PC-3 (cell line): ENCODE measurements around the gene FDXACB1. TPM values are rescaled to one million over a fixed set of nuclear protein-coding genes. Genes with fewer than 3 reads are reported as not detected.
A peak's percentile ranks its signal among the peaks of the same experiment; 100 is the strongest.

Experiments
- ATAC-seq: fragments of 200-7000 bp; cut with Tn5 transposase; 2 replicates; pipeline ENCODE4 v1.9.1; 2020; ENCODE audit warnings: mild to moderate bottlenecking, moderate library complexity
- Bru-seq: library from RNA; stranded (reverse); fragments of 400-500 nt; gene quantifications from one replicate; lab custom pipeline; 2021; lab: Mats Ljungman, UMichigan
- BruChase-seq, 2 experiments: library from RNA; stranded (reverse); fragments of 400-500 nt; gene quantifications; one replicate each; lab custom pipeline; 2021; lab: Mats Ljungman, UMichigan
- BruUV-seq: library from RNA; stranded (reverse); fragments of 400-500 nt; replicated peaks from 2 replicates; lab custom pipeline; 2021; lab: Mats Ljungman, UMichigan
- CTCF ChIA-PET: fragments of 300-600 bp; sonication (Branson Sonifier 250); formaldehyde crosslinking; loops from one replicate; lab custom pipeline; 2022; ENCODE audit warnings: antibody characterized with exemption; lab: Charles Lee
- POLR2A ChIA-PET: fragments of 300-600 bp; sonication (Branson Sonifier 250); formaldehyde crosslinking; loops from one replicate; lab custom pipeline; 2022; ENCODE audit warnings: antibody characterized with exemption; ENCODE audit not compliant: unreplicated experiment; lab: Charles Lee
- DNase-seq: peaks from one replicate; pipeline ENCODE4 v3.0.0-alpha.2; 2015
- H2AFZ ChIP-seq: fragments of 300-600 bp; sonication (generic); 2 replicates; pipeline ENCODE4 v1.6.0; 2016; ENCODE audit warnings: antibody characterized with exemption, low read length
- H3F3A ChIP-seq: fragments of 300-600 bp; sonication (generic); one replicate; pipeline ENCODE4 v1.6.0; 2017; ENCODE audit warnings: antibody characterized with exemption, low read length, control low read depth, mild to moderate bottlenecking; ENCODE audit not compliant: unreplicated experiment
- H3K27ac ChIP-seq: fragments of 300-600 bp; sonication (generic); 2 replicates; pipeline ENCODE4 v1.5.1; 2016; ENCODE audit warnings: mild to moderate bottlenecking, low read length
- H3K27me3 ChIP-seq: fragments of 300-600 bp; sonication (generic); 2 replicates; pipeline ENCODE4 v1.6.1; 2016; ENCODE audit warnings: low read length, mixed read lengths
- H3K36me3 ChIP-seq: fragments of 300-600 bp; sonication (generic); 2 replicates; pipeline ENCODE4 v1.6.1; 2016; ENCODE audit warnings: low read depth, mixed run types, low read length, mixed read lengths
- H3K4me1 ChIP-seq: fragments of 300-600 bp; sonication (generic); 2 replicates; pipeline ENCODE4 v1.5.1; 2016; ENCODE audit warnings: low read length; ENCODE audit not compliant: insufficient read depth
- H3K4me2 ChIP-seq: fragments of 300-600 bp; sonication (generic); 2 replicates; pipeline ENCODE4 v1.6.0; 2016; ENCODE audit warnings: low read length
- H3K4me3 ChIP-seq: fragments of 300-600 bp; sonication (generic); 2 replicates; pipeline ENCODE4 v1.5.1; 2016; ENCODE audit warnings: mild to moderate bottlenecking, low read length, mixed read lengths
- H3K79me2 ChIP-seq: fragments of 300-600 bp; sonication (generic); 2 replicates; pipeline ENCODE4 v1.6.1; 2017; ENCODE audit warnings: low read length, mixed read lengths
- H3K9ac ChIP-seq: fragments of 300-600 bp; sonication (generic); 2 replicates; pipeline ENCODE4 v1.6.0; 2016; ENCODE audit warnings: mild to moderate bottlenecking, low read length
- H3K9me2 ChIP-seq: fragments of 300-600 bp; sonication (generic); replicated peaks from 2 replicates; pipeline ENCODE4 v1.6.1; 2016; ENCODE audit warnings: mixed run types, low read length, mixed read lengths
- H3K9me3 ChIP-seq: fragments of 300-600 bp; sonication (generic); 2 replicates; pipeline ENCODE4 v1.6.1; 2016; ENCODE audit warnings: low read length, mixed read lengths
- H4K20me1 ChIP-seq: fragments of 300-600 bp; sonication (generic); 2 replicates; pipeline ENCODE4 v1.6.1; 2016; ENCODE audit warnings: low read length, mixed read lengths
- EZH2 ChIP-seq: fragments of 300-600 bp; sonication (generic); IDR thresholded peaks from one replicate; pipeline ENCODE4 v1.6.1; 2017; ENCODE audit warnings: antibody characterized with exemption, mild to moderate bottlenecking, low read length; ENCODE audit not compliant: unreplicated experiment
- EZH2phosphoT487 ChIP-seq: fragments of 300-600 bp; sonication (generic); IDR thresholded peaks from 2 replicates; pipeline ENCODE4 v1.6.1; 2018; ENCODE audit warnings: mild to moderate bottlenecking, antibody characterized with exemption, low read length, borderline replicate concordance
- intact Hi-C: fragments of 100-400 bp; cut with micrococcal nuclease; formaldehyde crosslinking; loops from 2 replicates; pipeline ENCODE4 v1.9.0; 2023
- long read RNA-seq: library from polyadenylated mRNA; unstranded; transcript quantifications from one replicate; pipeline ENCODE4 v2.0.0, GENCODE V29; 2021; ENCODE audit not compliant: unreplicated experiment
- total RNA-seq: library from RNA; depleted of rRNA; stranded (reverse); fragments of >200 nt; gene quantifications from 2 replicates; pipeline ENCODE4 v1.2.3, GENCODE V29; 2014; rRNA removed
- TF ChIP-seq, protein P1 (sequence below): fragments of 300-600 bp; sonication (generic); conservative IDR thresholded peaks from 2 replicates; pipeline ENCODE4 v1.5.1; 2017; ENCODE audit warnings: antibody characterized with exemption, low read depth, mild to moderate bottlenecking, low read length

FDXACB1 gene, protein sequence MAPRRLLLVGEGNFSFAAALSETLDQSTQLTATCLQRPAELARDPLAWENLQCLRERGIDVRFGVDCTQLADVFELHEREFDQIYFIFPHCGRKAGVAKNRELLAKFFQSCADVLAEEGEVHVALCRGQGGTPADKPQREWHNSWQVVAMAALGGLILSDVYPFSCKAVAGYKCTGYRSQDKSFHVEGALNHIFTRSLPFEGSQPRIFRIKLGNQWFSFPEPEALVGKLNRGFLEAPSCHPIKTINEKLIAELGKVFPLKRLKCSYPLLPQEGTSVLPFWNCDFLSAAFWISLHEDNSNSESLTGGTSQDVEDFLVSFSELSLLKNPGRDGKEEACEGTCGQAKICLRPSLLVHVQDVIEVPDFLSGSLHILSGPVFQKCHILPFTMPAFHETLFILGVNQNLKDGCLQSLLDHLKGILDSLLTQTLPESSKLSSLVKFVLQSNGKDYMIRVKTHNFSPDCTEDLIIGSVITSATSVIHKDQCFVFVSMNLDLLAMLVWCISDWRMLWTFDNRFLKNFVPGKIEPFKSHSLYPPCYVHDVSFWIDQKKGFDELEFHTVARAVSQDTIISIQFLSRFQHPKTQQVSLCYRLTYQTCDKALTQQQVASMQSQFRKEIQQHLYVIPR
- total RNA-seq = 2.5 and 3.0 TPM in 2 replicates
- percentile 66 among the genes with signal in this experiment for Bru-seq, nascent RNA
- percentile 82 among the genes with signal in this experiment for BruChase-seq, experiment 1, labeled RNA remaining after a 6-hour chase
- percentile 81 among the genes with signal in this experiment for BruChase-seq, experiment 2, labeled RNA remaining after a 2-hour chase
- long read RNA-seq, transcript FDXACB1-201 (5 exons, 2,789 nt) = major isoform, 7 of 13 reads
- long read RNA-seq, partial matches to known transcripts = 0 of 13 reads
- long read RNA-seq, other reads (novel, unspliced or antisense) = 2 of 13 reads

DNA sequence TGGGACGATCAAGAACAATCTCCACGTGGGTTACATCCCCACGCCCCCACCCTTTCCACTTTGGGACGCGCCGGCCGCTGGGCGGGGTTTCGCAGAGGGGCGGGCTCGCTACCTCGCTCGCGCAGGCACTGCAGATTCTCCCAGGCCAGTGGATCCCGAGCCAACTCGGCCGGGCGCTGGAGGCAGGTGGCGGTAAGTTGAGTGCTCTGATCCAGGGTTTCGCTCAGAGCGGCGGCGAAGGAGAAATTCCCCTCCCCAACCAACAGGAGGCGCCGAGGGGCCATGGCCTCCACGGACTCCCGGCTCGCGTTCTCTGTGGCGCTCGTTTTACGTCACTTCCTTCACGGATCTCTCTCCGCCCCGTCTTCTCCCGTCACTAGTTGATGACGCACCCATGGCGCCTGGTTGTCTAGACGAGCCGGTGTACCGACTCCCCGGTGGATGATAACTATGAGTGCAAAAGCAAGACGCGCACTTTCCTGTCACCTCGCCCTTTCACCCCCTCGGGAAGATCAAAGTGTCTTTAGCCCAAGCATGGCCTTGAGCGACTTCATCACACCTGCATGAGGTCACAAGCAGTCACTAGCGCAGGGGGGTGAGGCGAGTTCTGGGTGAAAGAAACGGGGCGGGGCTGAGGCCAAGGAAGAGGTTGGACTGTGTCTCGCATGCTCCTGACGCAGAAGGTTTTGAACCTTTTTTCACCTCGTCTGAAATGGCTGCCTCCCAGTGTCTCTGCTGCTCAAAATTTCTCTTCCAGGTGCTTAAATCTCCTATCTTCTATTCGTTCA is at the start of gene FDXACB1, which contains the start of gene CFAP68:
FDXACB1 (minus strand) TSS at position 317 of the 788 bp plus-strand sequence; CDS start at position 284, 33 bp downstream.
CFAP68 (plus strand) TSS at position 693 of the 788 bp plus-strand sequence; CDS start at position 713, 20 bp downstream.
- peak; percentile 99 for DNase-seq
- peak within 1 kb of the TSS; percentile 96 for H2AFZ ChIP-seq
- TF ChIP-seq, protein P1, sequence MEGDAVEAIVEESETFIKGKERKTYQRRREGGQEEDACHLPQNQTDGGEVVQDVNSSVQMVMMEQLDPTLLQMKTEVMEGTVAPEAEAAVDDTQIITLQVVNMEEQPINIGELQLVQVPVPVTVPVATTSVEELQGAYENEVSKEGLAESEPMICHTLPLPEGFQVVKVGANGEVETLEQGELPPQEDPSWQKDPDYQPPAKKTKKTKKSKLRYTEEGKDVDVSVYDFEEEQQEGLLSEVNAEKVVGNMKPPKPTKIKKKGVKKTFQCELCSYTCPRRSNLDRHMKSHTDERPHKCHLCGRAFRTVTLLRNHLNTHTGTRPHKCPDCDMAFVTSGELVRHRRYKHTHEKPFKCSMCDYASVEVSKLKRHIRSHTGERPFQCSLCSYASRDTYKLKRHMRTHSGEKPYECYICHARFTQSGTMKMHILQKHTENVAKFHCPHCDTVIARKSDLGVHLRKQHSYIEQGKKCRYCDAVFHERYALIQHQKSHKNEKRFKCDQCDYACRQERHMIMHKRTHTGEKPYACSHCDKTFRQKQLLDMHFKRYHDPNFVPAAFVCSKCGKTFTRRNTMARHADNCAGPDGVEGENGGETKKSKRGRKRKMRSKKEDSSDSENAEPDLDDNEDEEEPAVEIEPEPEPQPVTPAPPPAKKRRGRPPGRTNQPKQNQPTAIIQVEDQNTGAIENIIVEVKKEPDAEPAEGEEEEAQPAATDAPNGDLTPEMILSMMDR = peak; percentile 91
- no peak for TF ChIP-seq EZH2

DNA sequence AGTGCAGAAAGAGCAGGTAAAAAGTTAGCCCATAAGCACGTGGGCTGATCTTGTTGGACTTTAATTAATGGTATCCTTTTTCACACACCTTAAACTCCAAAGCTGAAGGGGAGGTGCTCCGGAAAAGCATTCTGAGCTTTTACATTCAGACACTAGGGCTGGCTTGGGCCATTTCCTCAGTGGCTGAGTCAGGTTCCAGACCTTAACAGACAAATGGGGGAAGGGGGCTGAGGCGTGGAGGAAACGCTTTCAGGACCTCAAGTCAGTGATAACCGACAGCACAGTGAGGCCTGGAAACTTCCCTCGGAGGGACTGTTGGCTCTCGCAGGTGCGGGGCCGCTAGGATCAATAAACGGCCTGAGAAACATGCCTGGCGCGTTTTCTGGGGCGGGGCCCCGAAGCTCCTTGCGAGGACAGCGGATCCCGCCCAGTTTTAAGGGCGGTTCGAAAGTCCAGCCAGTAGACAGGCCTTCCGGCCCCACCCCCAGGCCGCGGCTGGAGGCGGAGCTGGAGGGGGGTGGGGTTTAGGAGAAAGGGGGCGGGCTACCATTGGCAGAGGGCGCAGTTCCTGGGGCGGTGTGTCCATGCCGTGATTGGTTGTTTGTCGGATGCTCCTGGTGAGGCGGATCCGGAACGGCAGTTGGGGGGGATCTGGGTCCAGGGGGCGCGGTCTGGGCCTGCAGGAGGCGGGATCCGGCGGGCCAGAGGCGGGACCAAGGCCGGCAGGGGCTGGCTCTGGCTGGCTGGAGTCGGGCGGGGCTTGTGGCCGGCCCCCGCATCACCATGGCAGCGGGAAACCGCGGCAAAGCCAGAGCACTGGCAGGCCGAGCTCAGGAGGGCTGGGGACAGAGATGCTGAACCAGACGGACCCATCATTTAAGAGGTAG is 47.8 kb upstream of the FDXACB1 start:
- Histone ChIP-seq H4K20me1 (no peaks in the 10 kb centered on the region), H3K9me3 (no peaks in the 10 kb centered on the region), H3K4me2 (peak overlapping the region; percentile 85), H2AFZ (peak overlapping the region; percentile 95), H3F3A (no peaks in the 10 kb centered on the region), H3K36me3 (no peaks in the 10 kb centered on the region), H3K9me2 (no peaks in the 10 kb centered on the region), H3K27me3 (no peaks in the 10 kb centered on the region), H3K9ac (peak overlapping the region; percentile 42), H3K27ac (peak overlapping the region; percentile 17), H3K4me1 (peaks cover 25% of the 10 kb centered on the region), H3K79me2 (no peaks in the 10 kb centered on the region), H3K4me3 (peak overlapping the region; percentile 69)
- TF ChIP-seq EZH2phosphoT487 = no peak
- TF ChIP-seq, protein P1 = no peak
- no peak for TF ChIP-seq EZH2
- CTCF ChIA-PET = interaction anchor here (0.6 to 1.7 kb wide), 11 partner anchors 8 to 177 kb away, joined by 3 to 13 read pairs (median 5); partner anchors contain the start of genes C11orf52 and DIXDC1
- BruUV-seq = TSS peak; percentile 99
- ATAC-seq (peak; percentile 92), DNase-seq (peak; percentile 99)
- intact Hi-C loops = loop anchor here (1.0 to 5.0 kb wide), 2 partner anchors 47 to 161 kb away; partner anchors contain the start of genes CFAP68, FDXACB1, SDHD and TIMM8B
- POLR2A ChIA-PET = interaction anchor here (0.6 to 1.4 kb wide), 9 partner anchors 12 to 160 kb away, joined by 3 to 10 read pairs (median 4); no protein-coding TSS in a partner anchor

More for the DNA sequence above, at the start of gene FDXACB1, which contains the start of gene CFAP68:
- peak; percentile 84 for ATAC-seq
- CTCF ChIA-PET = interaction anchor here (0.6 to 1.1 kb wide), 3 partner anchors 53 to 200 kb away, joined by 3 to 7 read pairs (median 4); no protein-coding TSS in a partner anchor
- H3K4me2 ChIP-seq = peak within 1 kb of the TSS; percentile 92
- no peaks in the 10 kb centered on the region for H3K36me3 ChIP-seq
- peaks cover 9% of the 10 kb centered on the region for H3K4me1 ChIP-seq
- POLR2A ChIA-PET = interaction anchor here (1.0 kb wide), 1 partner anchor 47 kb away, joined by 4 read pairs; no protein-coding TSS in a partner anchor
- H3F3A ChIP-seq = no peaks in the 10 kb centered on the region
- no peaks in the 10 kb centered on the region for H3K27me3 ChIP-seq
- intact Hi-C loops = loop anchor here (1.0 to 5.0 kb wide), 6 partner anchors 47 to 278 kb away; partner anchors contain the start of genes NKAPD1, PIH1D2, SDHD and TIMM8B
- H3K9ac ChIP-seq = peak within 1 kb of the TSS; percentile 83
- H3K9me3 ChIP-seq = no peaks in the 10 kb centered on the region
- H3K27ac ChIP-seq = peak within 1 kb of the TSS; percentile 79
- no peaks in the 10 kb centered on the region for H3K9me2 ChIP-seq
- H3K4me3 ChIP-seq = peak within 1 kb of the TSS; percentile 80
- H4K20me1 ChIP-seq = no peaks in the 10 kb centered on the region
- H3K79me2 ChIP-seq = no peaks in the 10 kb centered on the region
- BruUV-seq = no TSS peak
